ENCODE measurements around the gene FGF23. TPM values are rescaled to one million over a fixed set of nuclear protein-coding genes. Genes with fewer than 3 reads are reported as not detected.
"Not testable (repeated sequence)": the region's sequence is repeated elsewhere in the genome, so short reads cannot be mapped to it uniquely, and the experiment has no call there.

FGF23 gene
- not detected for total RNA-seq
- long read RNA-seq, result 0 reads

GRCh38 chr12:4379405-4379804 is at the start of gene FGF23:
TSS of gene FGF23 (minus strand) at chr12:4379712. CDS start at chr12:4379582, 130 bp downstream.
- no peak for DNase-seq (ENCODE audit: low spot score)

- no peak for DNase-seq (ENCODE audit: low spot score)
Measured at GRCh38 chr12:4424422-4424821, 44.9 kb upstream of the FGF23 start.

- no peak for DNase-seq (ENCODE audit: low spot score)
Measured at GRCh38 chr12:4423528-4424195, 44.1 kb upstream of the FGF23 start.

GRCh38 chr12:4422985-4423384 is 43.5 kb upstream of the FGF23 start:
- no peak for DNase-seq (ENCODE audit: low spot score)

- no peak for DNase-seq (ENCODE audit: low spot score)
Measured at GRCh38 chr12:4421590-4422031, 42.1 kb upstream of the FGF23 start.

GRCh38 chr12:4420138-4420670 is 40.7 kb upstream of the FGF23 start:
- no peak for DNase-seq (ENCODE audit: low spot score)

GRCh38 chr12:4418913-4419312 is 39.4 kb upstream of the FGF23 start:
- DNase-seq (ENCODE audit: low spot score), result no peak

GRCh38 chr12:4417936-4418335 is 38.4 kb upstream of the FGF23 start:
- DNase-seq (ENCODE audit: low spot score), result peak; percentile 24

GRCh38 chr12:4417455-4417854 is 37.9 kb upstream of the FGF23 start:
- DNase-seq (ENCODE audit: low spot score), result peak; percentile 55

GRCh38 chr12:4416276-4416675 is 36.8 kb upstream of the FGF23 start:
- peak; percentile 20 for DNase-seq (ENCODE audit: low spot score)

- DNase-seq (ENCODE audit: low spot score), result no peak
Measured at GRCh38 chr12:4412465-4412864, 33.0 kb upstream of the FGF23 start.

- DNase-seq (ENCODE audit: low spot score), result no peak
Measured at GRCh38 chr12:4412056-4412455, 32.5 kb upstream of the FGF23 start.

- DNase-seq (ENCODE audit: low spot score), result no peak
Measured at GRCh38 chr12:4407136-4407535, 27.6 kb upstream of the FGF23 start.

- DNase-seq (ENCODE audit: low spot score), result not testable (repeated sequence)
Measured at GRCh38 chr12:4404877-4405637, 25.5 kb upstream of the FGF23 start.

- no peak for DNase-seq (ENCODE audit: low spot score)
Measured at GRCh38 chr12:4402996-4403395, 23.5 kb upstream of the FGF23 start.

GRCh38 chr12:4401117-4401516 is 21.6 kb upstream of the FGF23 start:
- DNase-seq (ENCODE audit: low spot score), result no peak

- DNase-seq (ENCODE audit: low spot score), result no peak
Measured at GRCh38 chr12:4395818-4396217, 16.3 kb upstream of the FGF23 start.

- no peak for DNase-seq (ENCODE audit: low spot score)
Measured at GRCh38 chr12:4393211-4393610, 13.7 kb upstream of the FGF23 start.

GRCh38 chr12:4392223-4392742 is 12.8 kb upstream of the FGF23 start:
- no peak for DNase-seq (ENCODE audit: low spot score)

- no peak for DNase-seq (ENCODE audit: low spot score)
Measured at GRCh38 chr12:4388662-4389061, 9.2 kb upstream of the FGF23 start.

- no peak for DNase-seq (ENCODE audit: low spot score)
Measured at GRCh38 chr12:4388032-4388431, 8.5 kb upstream of the FGF23 start.

GRCh38 chr12:4387607-4388006 is 8.1 kb upstream of the FGF23 start:
- no peak for DNase-seq (ENCODE audit: low spot score)

All from mesenteric fat pad (tissue), 1 donor.